Measurements from ENCODE around the gene IFNL1. TPM values are rescaled to one million over a fixed set of nuclear protein-coding genes. Genes with fewer than 3 reads are reported as not detected.
"Not testable (repeated sequence)": the region's sequence is repeated elsewhere in the genome, so short reads cannot be mapped to it uniquely, and the experiment has no call there.

Gene IFNL1
- total RNA-seq, 1 donor from 2014 or later: not detected

DNA sequence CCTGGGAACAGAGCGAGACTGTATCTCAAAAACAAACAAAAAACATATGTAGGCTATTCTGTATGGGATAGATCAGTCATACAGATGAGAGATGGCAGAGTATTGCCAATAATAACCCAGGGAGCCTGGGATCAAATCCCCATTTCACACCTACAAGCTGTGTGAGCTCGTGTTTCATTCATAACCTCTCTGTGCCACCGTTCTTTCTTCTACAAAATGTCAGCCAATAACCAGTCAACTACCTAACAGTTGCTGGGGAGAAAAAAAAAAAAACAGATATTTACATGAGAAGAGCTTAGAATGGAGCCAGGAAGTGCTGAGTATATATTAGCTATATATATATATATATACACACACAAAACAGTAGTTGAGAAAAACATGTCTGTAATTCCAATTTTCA is 34.5 kb upstream of the IFNL1 start:
- H3K27me3 Mint-ChIP-seq (ENCODE audit: low read depth): peaks cover 33% of the 10 kb centered on the region
- H3K4me1 Mint-ChIP-seq: peaks cover 47% of the 10 kb centered on the region
- peaks cover 2% of the 10 kb centered on the region for H3K36me3 Mint-ChIP-seq
- H3K4me3 Mint-ChIP-seq: no peak overlapping the region
- DNase-seq (ENCODE audit: low spot score in 2 of 2, unreplicated experiment in 2 of 2): no peak
- H3K9me3 Mint-ChIP-seq: peaks cover 3% of the 10 kb centered on the region
- TF ChIP-seq, protein P1, sequence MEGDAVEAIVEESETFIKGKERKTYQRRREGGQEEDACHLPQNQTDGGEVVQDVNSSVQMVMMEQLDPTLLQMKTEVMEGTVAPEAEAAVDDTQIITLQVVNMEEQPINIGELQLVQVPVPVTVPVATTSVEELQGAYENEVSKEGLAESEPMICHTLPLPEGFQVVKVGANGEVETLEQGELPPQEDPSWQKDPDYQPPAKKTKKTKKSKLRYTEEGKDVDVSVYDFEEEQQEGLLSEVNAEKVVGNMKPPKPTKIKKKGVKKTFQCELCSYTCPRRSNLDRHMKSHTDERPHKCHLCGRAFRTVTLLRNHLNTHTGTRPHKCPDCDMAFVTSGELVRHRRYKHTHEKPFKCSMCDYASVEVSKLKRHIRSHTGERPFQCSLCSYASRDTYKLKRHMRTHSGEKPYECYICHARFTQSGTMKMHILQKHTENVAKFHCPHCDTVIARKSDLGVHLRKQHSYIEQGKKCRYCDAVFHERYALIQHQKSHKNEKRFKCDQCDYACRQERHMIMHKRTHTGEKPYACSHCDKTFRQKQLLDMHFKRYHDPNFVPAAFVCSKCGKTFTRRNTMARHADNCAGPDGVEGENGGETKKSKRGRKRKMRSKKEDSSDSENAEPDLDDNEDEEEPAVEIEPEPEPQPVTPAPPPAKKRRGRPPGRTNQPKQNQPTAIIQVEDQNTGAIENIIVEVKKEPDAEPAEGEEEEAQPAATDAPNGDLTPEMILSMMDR (IDR thresholded peaks at IDR 0.05; ENCODE audit: unreplicated experiment): no peak
- H3K27ac Mint-ChIP-seq: no peak overlapping the region

DNA sequence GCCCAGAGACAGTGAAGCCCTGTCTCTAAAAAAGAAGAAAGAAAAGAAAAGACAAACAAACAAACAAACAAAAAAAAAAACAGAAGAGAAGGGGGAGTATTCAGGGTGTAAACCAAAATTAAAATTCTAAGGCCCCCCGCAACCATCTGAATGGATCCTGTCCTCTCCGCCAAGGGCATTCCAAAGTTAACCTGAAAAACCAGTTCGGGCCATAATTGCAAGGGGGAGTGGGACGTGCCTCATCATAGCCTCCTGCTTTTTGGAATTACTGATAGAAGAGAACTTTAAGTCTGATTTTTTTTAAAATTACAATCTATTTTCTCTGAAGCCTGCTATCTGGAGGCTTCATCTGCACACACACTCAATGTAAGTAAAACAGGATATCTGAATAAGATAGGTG is 33.7 kb upstream of the IFNL1 start:
- Mint-ChIP-seq H3K27me3 (ENCODE audit: low read depth) (peaks cover 37% of the 10 kb centered on the region), H3K36me3 (no peaks in the 10 kb centered on the region), H3K4me3 (no peak overlapping the region), H3K27ac (peak overlapping the region; percentile 56), H3K9me3 (no peaks in the 10 kb centered on the region), H3K4me1 (peaks cover 47% of the 10 kb centered on the region)
- TF ChIP-seq, protein P1 (IDR thresholded peaks at IDR 0.05; ENCODE audit: unreplicated experiment): no peak
- DNase-seq (ENCODE audit: low spot score in 2 of 2, unreplicated experiment in 2 of 2): no peak

DNA sequence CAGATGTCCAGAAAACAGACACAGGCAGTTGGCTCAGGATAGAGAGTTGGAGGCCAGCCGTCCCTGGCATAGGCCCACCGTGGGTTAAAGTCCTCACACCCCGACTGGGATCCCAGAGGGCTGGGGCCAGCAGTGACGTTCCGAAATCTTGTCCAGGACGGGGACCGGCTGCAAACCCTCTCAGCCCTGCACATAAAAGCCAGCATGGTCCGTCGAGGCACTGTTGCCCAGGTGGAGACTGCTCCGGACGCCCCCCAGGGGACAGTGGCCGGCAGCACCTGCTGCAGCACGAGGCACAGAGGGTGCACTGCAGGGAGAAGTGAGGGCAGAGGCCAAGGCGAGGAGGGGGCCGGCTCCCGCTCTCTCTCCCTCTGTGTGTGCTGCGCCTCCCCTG is 32.3 kb upstream of the IFNL1 start:
- Mint-ChIP-seq H3K36me3 (no peaks in the 10 kb centered on the region), H3K4me3 (no peak overlapping the region), H3K27me3 (ENCODE audit: low read depth) (peaks cover 42% of the 10 kb centered on the region), H3K4me1 (peaks cover 37% of the 10 kb centered on the region), H3K27ac (no peak overlapping the region), H3K9me3 (no peaks in the 10 kb centered on the region)
- TF ChIP-seq, protein P1 (IDR thresholded peaks at IDR 0.05; ENCODE audit: unreplicated experiment): no peak
- DNase-seq (ENCODE audit: low spot score in 2 of 2, unreplicated experiment in 2 of 2): no peak

DNA sequence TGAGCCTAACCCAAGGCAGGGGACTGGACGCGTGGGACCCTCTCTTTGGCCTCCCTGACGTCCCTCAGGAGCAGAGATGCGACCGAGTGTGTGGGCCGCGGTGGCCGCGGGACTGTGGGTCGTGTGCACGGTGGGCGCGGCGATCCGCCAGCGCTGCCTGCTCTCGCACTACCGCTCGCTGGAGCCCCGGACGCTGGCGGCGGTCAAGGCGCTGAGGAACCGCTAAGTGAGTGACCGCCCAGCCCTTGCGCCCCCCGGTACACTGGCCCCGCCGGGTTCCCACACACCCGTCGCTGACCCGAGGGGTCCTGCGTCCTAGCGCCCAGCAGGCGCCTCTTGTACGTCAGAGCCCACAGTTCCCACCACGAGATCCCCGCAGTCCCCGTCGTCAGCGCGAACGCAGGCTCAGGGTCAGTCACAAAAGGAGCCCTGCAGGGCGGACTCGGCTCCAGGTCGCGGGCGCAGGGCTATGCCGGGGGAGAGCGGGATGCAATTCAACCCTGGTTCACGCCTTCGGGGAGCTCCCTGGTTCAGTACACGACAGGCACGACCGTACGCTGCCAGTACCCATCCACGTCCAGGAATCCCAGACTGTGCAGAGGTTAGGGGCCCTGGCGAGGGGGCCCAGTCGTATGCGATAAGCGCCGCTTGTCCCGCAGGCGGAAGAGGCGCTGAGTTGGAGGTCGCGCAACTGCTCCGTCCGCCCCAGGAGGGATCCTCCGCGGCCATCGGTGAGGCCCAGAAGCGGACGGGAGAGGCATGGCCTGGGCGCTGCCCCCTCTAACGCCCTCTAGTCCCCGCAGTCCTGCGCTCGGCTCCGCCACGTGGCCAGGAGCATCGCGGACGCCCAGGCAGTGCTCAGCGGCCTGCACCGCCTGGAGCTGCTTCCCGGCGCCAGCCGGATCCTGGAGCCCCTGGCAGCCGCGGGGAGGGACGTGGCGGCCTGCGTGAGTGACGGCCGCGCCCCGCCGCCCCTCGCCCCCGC is 31.6 kb upstream of the IFNL1 start:
- peaks cover 32% of the 10 kb centered on the region for H3K4me1 Mint-ChIP-seq
- H3K4me3 Mint-ChIP-seq: peak overlapping the region; percentile 37
- TF ChIP-seq, protein P1 (IDR thresholded peaks at IDR 0.05; ENCODE audit: unreplicated experiment): no peak
- peaks cover 49% of the 10 kb centered on the region for H3K27me3 Mint-ChIP-seq (ENCODE audit: low read depth)
- H3K27ac Mint-ChIP-seq: no peak overlapping the region
- no peaks in the 10 kb centered on the region for H3K36me3 Mint-ChIP-seq
- DNase-seq (ENCODE audit: low spot score in 2 of 2, unreplicated experiment in 2 of 2): peak in 1 of 2 experiments; percentile 24
- H3K9me3 Mint-ChIP-seq: no peaks in the 10 kb centered on the region

DNA sequence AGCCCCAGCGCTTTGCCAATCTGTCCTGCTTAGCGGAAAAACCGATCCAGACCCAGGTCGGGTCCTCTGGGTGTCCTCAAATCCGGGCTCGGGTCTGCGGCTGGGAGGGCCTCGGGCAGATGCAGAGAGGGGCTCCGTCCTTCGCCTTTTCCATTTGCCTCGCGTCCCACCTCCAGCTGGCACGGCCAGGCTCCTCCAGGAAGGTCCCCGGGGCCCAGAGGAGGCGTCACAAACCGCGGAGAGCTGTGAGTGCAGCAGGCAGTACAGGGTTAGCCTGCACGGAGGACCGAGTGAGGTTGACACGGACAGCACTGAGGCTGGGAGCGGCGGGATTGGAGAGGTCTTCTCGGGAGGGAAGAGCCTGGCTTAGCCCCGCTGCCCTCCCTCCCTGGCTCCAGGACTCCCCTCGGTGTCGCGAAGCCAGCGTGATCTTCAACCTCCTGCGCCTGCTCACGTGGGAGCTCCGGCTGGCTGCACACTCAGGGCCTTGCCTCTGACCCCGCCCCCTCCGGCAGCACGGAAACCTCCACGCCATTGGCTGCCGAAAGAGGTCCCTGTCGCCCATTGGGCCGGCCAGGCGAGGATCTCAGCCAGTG is 30.8 kb upstream of the IFNL1 start:
- Mint-ChIP-seq H3K4me3 (no peak overlapping the region), H3K9me3 (no peaks in the 10 kb centered on the region), H3K36me3 (no peaks in the 10 kb centered on the region), H3K27me3 (ENCODE audit: low read depth) (peaks cover 54% of the 10 kb centered on the region), H3K27ac (no peak overlapping the region), H3K4me1 (peaks cover 32% of the 10 kb centered on the region)
- TF ChIP-seq, protein P1 (IDR thresholded peaks at IDR 0.05; ENCODE audit: unreplicated experiment): no peak
- no peak for DNase-seq (ENCODE audit: low spot score in 2 of 2, unreplicated experiment in 2 of 2)

DNA sequence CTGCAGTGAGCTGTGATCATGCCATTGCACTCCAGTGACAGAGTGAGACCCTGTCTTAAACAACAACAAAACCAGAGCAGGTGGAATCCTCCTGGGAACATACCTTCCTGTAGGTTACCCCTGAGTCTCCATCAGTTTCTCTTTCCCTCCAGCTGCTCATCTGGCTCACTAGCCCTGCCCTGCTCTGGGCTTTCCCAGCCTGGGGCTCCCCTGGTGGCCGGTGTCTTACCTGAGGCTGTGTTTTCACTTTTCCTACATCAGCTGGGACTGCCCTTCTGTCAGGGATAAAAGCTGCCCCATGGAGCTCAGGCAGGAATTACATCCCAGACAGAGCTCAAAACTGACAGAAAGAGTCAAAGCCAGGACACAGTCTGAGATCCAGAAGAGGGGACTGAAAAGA is 28.1 kb upstream of the IFNL1 start, which contains the start of gene IFNL2:
TSS of gene IFNL2 (plus strand) at position 312 of the 400 bp plus-strand sequence. CDS start 173 bp downstream, outside the sequence.
- H3K27ac Mint-ChIP-seq; H3K9me3 Mint-ChIP-seq; DNase-seq (ENCODE audit: low spot score in 2 of 2, unreplicated experiment in 2 of 2); H3K4me3 Mint-ChIP-seq; H3K36me3 Mint-ChIP-seq: not testable (repeated sequence)
- Mint-ChIP-seq H3K4me1 (peaks cover 19% of the 10 kb centered on the region), H3K27me3 (ENCODE audit: low read depth) (peaks cover 60% of the 10 kb centered on the region)

DNA sequence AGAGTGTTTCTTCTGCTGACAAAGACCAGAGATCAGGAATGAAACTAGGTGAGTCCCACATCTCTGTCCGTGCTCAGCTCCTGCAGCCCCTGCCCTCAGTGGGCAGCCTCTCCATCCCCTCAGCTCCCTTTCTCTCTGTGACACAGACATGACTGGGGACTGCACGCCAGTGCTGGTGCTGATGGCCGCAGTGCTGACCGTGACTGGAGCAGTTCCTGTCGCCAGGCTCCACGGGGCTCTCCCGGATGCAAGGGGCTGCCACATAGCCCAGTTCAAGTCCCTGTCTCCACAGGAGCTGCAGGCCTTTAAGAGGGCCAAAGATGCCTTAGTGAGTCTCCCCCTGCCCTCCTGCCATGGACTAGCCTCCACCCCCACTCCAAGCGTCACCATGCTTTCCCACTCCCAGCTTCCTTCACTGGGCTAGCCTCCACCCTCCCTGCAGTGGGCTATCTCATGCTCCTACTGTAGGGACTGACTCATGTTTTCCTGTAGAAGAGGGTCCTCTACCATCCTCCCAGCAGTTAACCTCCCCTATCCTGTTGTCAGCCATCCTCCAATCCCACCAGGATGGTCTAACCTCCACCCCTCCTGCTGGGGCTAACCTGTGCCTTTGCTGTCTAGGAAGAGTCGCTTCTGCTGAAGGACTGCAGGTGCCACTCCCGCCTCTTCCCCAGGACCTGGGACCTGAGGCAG is 27.5 kb upstream of the IFNL1 start:
- H3K27me3 Mint-ChIP-seq (ENCODE audit: low read depth): peaks cover 56% of the 10 kb centered on the region
- not testable (repeated sequence) for DNase-seq (ENCODE audit: low spot score in 2 of 2, unreplicated experiment in 2 of 2); H3K4me3 Mint-ChIP-seq; H3K36me3 Mint-ChIP-seq; H3K27ac Mint-ChIP-seq; H3K9me3 Mint-ChIP-seq
- peaks cover 14% of the 10 kb centered on the region for H3K4me1 Mint-ChIP-seq

DNA sequence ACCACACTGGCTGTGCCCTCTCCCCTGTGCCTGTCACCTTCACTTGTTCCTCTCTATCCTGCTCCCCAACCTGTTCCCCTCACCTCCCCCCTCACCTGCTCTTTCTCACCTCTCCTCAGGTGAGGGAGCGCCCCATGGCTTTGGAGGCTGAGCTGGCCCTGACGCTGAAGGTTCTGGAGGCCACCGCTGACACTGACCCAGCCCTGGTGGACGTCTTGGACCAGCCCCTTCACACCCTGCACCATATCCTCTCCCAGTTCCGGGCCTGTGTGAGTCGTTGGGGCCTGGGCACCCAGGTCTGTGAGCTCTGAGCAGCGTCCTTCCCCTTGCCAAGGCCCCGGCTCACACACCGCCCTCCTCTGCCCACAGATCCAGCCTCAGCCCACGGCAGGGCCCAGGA is 26.8 kb upstream of the IFNL1 start:
- not testable (repeated sequence) for H3K4me3 Mint-ChIP-seq; H3K27ac Mint-ChIP-seq; H3K9me3 Mint-ChIP-seq; H3K36me3 Mint-ChIP-seq; DNase-seq (ENCODE audit: low spot score in 2 of 2, unreplicated experiment in 2 of 2)
- peaks cover 10% of the 10 kb centered on the region for H3K4me1 Mint-ChIP-seq
- H3K27me3 Mint-ChIP-seq (ENCODE audit: low read depth): peaks cover 50% of the 10 kb centered on the region

Data from mesothelial cell of epicardium (in vitro differentiated cells).